Heart left ventricle (tissue), 13 donors: ENCODE measurements around the gene SELENOV.

Source experiments
- CTCF ChIP-seq, 12 donors: fragments of 200-600 bp; sonication (generic) in 4 of 12; IDR thresholded peaks; one replicate each; pipeline versions ENCODE4 v1.5.0 to v1.8.0; 2018 to 2022; ENCODE audit warnings: antibody characterized with exemption in 12 of 12, mild to moderate bottlenecking in 5 of 12
- POLR2A ChIP-seq, 2 donors: fragments of 450-650 bp; IDR thresholded peaks; one replicate each; pipeline ENCODE4 v1.6.1; 2017; ENCODE audit warnings: antibody characterized with exemption in 2 of 2, mild to moderate bottlenecking in 2 of 2, moderate library complexity in 2 of 2
- donor health status: ischemic (EF 13 %, LVEDD 7.1; RV severe dilation, severe dysfunction).
- donor health status: DM: no; HTN: yes; CAD: no.
- donor health status: DM: no; HTN: no; CAD: no.
- donor health status: ischemic (EF 25% LVEDD 6.9; RV normal size, moderate dysfunction).
- donor health status: ischemic (EF 25% LVEDD 5.7; RV mildly dilated, moderate dysfunction).
- donor health status: ischemic (EF 35%, LVEDD 5.7; RV mildly dilated, moderate dysfunction).
- donor health status: nonischemic (EF 11% LVEDD 7.7; RV severe dilation, severe dysfunction).
- donor health status: DM: yes; HTN: yes; CAD: no.
- donor health status: PGD.
- donor health status: ischemic (EF 29% LVEDD 5.4; RV normal size, mild dysfunction).
- donor health status: nonischemic (EF 23%, LVEDD 6.1; RV moderate dilation, normal function).

- peak; percentile 55 to 81 (median 75) for TF ChIP-seq CTCF (IDR thresholded peaks at IDR 0.05)
- no peak for TF ChIP-seq POLR2A (IDR thresholded peaks at IDR 0.05)
Measured at GRCh38 chr19:39474139-39474620, 40.8 kb upstream of the SELENOV start.
